H1 (cell line): Measurements from ENCODE around the gene PRODH2. TPM values are rescaled to one million over a fixed set of nuclear protein-coding genes. Genes with fewer than 3 reads are reported as not detected.

Experiments used
- ATF3 ChIP-seq: IDR thresholded peaks from 2 replicates; pipeline ENCODE4 v1.6.1; 2011; ENCODE audit warnings: low read depth, mild to moderate bottlenecking, low read length; ENCODE audit not compliant: insufficient read depth
- CHD1 ChIP-seq: IDR thresholded peaks from 2 replicates; pipeline ENCODE4 v1.6.1; 2012; ENCODE audit warnings: low read depth, low read length, improper control_type of control experiment
- CHD2 ChIP-seq: IDR thresholded peaks from 2 replicates; pipeline ENCODE4 v1.6.1; 2012; ENCODE audit warnings: low read length, improper control_type of control experiment
- CREB1 ChIP-seq: IDR thresholded peaks from 2 replicates; pipeline ENCODE4 v1.6.1; 2012; ENCODE audit warnings: inconsistent platforms
- EZH2 ChIP-seq: fragments of 200-600 bp; sonication (generic); IDR thresholded peaks from 2 replicates; pipeline ENCODE4 v1.7.1; 2012; ENCODE audit warnings: low read depth, mild to moderate bottlenecking, moderate library complexity, low read length, inconsistent platforms; ENCODE audit not compliant: severe bottlenecking
- KDM4A ChIP-seq: IDR thresholded peaks from one replicate; pipeline ENCODE4 v1.7.1; 2012; ENCODE audit warnings: low read depth, mild to moderate bottlenecking, moderate library complexity, low read length, inconsistent platforms; ENCODE audit not compliant: severe bottlenecking
- KDM5A ChIP-seq: fragments of 200-600 bp; IDR thresholded peaks from 2 replicates; pipeline ENCODE4 v1.7.1; 2012; ENCODE audit warnings: mild to moderate bottlenecking, low read length, inconsistent platforms, mixed read lengths
- MAX ChIP-seq: IDR thresholded peaks from 2 replicates; pipeline ENCODE4 v1.6.1; 2012; ENCODE audit warnings: inconsistent platforms
- NANOG ChIP-seq: IDR thresholded peaks from 2 replicates; pipeline ENCODE4 v1.6.1; 2011; ENCODE audit warnings: low read length, low read depth, mild to moderate bottlenecking, inconsistent platforms; ENCODE audit not compliant: insufficient read depth, poor library complexity, severe bottlenecking
- polyA plus RNA-seq, 7 experiments: library from polyadenylated mRNA; depleted of rRNA in 3 of 7; stranded (reverse) in 5 of 7; unstranded in 2 of 7; fragments of >200 nt in 5 of 7; fragments of 200-250 nt in 2 of 7; gene quantifications; 1 replicate in 5 of 7; 2 replicates in 1 of 7; 4 replicates in 1 of 7; pipeline versions ENCODE4 v1.2.1 to v1.2.3, GENCODE V29; 2011 to 2013; ENCODE audit warnings: missing spikeins in 2 of 7, mixed read lengths in 2 of 7
- total RNA-seq: library from RNA; stranded (reverse); fragmentation: NEBNext Ultra II Directional; extraction: Animal tissue kit (Norgen Biotek cat#: 25700); gene quantifications from 2 replicates; pipeline ENCODE4 v1.2.1, GENCODE V29; 2021

Gene PRODH2
- total and polyA plus RNA-seq, 2 of the 8 experiments (the other 6 are each of a cell fraction or from before 2014, with no cell fraction given), result not detected

DNA sequence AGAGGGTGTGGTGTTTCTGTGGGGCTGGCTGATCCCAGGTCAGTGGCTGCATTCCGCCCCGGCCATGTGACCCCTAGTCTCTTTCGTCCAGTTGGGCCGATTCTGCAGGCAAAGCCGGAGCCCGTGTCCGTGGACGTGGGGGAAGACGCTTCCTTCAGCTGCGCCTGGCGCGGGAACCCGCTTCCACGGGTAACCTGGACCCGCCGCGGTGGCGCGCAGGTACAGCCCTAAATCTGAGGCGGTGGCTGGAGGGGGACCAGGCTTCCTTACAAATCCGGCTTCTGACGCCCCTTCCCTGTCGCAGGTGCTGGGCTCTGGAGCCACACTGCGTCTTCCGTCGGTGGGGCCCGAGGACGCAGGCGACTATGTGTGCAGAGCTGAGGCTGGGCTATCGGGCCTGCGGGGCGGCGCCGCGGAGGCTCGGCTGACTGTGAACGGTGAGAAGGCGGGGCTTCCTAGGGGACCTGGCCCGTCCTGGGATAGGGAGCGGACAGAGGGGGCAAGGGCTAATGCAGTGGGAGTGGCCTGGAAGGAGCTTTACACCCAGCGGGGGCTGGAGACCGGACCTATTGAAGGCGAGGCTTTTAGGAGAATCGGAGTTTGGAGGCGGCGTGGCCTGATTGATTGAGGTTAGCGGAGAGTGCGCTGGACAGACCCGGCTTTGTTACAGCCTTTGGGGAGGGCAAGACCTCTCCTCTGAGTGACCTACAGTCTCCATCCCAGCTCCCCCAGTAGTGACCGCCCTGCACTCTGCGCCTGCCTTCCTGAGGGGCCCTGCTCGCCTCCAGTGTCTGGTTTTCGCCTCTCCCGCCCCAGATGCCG lies 48.4 kb upstream of the PRODH2 start (continued):
- TF ChIP-seq ATF3 (no peak), KDM4A (peak; percentile 34), NANOG (no peak), MAX (peak; percentile 31; the same call in 1 of the 2 replicates), CHD2 (no peak), KDM5A (no peak), EZH2 (peak; percentile 53), CREB1 (0 out of 2 replicates have a peak, but pooled peaks have one; percentile 11), CHD1 (no peak)
- TF ChIP-seq, all 59 proteins: peak for 11
